ENCODE results near the gene PLXDC2.

PLXDC2 gene

DNA sequence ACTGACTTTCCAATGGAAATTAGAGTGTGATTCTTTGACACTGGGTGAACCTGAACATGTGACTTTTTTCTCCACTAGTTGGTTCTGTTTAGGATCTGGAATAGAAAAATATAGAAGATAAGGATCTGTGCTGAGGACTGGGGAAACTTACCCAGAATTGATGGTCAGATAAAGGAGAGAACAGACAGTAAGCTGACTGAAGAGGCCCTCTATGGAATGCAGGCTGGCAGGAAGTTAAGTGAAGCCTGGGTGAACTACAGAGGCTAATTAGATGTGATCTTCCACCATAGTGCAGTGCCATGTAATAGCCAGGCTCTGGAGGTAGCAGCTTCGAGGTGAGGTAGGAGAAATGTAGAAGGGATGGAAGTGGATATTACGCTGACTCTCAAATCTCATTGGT, 455.3 kb downstream of the PLXDC2 start:
- DNase-seq (ENCODE audit: low read depth, low spot score) = no peak

DNA sequence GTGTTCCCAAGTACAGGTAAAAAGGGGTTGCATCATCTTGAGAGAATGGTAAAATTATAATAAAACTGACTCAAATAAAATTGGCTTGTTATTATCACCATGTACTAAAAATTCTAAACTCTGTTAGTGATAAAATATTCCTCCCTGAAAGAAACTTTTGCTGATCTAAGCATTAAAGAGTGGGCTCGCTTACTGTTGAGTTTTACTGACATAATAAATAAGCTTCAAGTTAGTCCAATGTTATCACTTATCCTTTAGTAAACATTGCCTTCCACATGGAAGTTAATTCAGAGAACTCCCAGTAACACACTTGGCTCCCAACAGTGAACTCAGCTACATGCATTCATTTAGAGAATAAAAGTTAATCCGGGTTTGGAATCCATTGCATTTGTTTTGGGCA, 456.4 kb downstream of the PLXDC2 start:
- no peak for DNase-seq (ENCODE audit: low read depth, low spot score)

DNA sequence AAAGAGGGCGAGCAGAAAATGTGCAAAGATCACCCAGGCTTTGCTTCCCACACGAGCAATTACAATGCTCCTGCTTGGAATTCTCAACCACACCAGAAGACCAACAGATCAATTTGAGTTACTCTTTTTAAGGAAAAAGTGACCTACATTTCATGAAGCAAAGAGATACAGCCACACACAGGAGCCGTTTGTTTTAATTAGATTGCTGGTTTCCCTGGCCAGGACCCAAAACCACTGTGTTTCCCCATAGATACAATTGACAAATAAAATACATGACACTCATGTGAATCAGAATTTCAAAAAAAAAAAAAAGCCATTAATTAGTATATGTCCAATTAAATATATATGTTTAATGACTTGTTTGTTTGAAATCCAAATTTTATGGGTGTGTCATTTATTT, 458.3 kb downstream of the PLXDC2 start:
- no peak for DNase-seq (ENCODE audit: low read depth, low spot score)

- no peak for DNase-seq (ENCODE audit: low read depth, low spot score)
Measured at GRCh38 chr10:20276127-20276979, 460.1 kb downstream of the PLXDC2 start.

DNA sequence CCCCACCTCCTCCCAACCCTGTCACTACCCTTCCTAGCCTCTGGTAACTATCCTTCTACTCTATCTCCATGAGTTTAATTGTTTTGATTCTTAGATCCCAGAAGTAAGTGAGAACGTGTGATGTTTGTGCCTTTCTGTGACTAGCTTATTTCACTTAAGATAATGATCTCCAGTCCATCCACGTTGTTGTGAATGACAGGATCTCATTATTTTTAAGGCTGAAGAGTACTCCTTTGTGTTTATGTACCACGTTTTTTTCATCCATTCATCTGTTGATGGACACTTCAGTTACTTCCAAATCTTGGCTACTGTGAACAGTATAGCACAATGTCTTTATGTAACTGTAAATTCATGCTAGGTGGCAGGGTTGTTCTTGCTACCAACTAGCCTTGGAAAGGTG, 461.6 kb downstream of the PLXDC2 start:
- DNase-seq (ENCODE audit: low read depth, low spot score) = no peak

DNA sequence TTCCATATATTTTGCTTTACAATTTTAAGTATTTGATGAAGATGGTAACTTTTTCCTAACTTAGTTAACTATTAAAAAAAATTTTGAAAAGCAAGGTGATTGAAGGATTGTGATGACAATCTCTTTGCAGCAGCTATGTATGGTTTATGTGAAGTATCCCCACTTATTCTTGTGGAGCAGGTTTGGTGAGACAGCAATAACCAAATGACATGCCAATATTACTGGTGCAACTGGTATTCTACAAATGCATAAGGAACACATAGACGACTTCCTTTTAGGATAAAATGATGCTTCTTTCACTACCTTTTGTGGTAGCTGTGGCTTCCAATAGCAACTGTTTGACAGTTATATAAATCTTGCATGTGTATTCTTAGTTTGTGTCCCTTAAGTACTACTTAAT, 465.3 kb downstream of the PLXDC2 start:
- no peak for DNase-seq (ENCODE audit: low read depth, low spot score)

- no peak for DNase-seq (ENCODE audit: low read depth, low spot score)
Measured at GRCh38 chr10:20287586-20287985, 471.4 kb downstream of the PLXDC2 start.

- DNase-seq (ENCODE audit: low read depth, low spot score) = no peak
Measured at GRCh38 chr10:20288060-20288459, 471.8 kb downstream of the PLXDC2 start.

GRCh38 chr10:20289070-20289828, 473.0 kb downstream of the PLXDC2 start:
- no peak for DNase-seq (ENCODE audit: low read depth, low spot score)

DNA sequence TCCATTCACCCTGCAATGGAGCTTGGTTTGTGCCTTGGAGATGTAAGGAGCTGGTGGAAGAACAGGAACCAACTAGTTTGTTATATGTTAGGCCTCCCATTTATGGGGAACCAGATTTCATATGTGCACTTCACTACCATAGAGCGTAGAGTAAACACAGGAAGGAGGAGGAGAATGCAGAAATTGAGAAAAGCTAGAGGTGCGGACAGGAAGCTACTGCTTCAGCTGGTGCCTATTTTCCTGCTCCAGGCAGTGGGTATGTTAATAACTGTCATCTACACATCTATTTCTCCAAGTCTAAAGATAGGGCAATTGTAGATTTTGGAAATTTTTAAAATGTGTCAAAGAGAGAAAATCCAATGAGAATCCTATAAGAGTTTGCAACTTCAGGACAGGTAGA, 482.2 kb downstream of the PLXDC2 start:
- no peak for DNase-seq (ENCODE audit: low read depth, low spot score)

DNA sequence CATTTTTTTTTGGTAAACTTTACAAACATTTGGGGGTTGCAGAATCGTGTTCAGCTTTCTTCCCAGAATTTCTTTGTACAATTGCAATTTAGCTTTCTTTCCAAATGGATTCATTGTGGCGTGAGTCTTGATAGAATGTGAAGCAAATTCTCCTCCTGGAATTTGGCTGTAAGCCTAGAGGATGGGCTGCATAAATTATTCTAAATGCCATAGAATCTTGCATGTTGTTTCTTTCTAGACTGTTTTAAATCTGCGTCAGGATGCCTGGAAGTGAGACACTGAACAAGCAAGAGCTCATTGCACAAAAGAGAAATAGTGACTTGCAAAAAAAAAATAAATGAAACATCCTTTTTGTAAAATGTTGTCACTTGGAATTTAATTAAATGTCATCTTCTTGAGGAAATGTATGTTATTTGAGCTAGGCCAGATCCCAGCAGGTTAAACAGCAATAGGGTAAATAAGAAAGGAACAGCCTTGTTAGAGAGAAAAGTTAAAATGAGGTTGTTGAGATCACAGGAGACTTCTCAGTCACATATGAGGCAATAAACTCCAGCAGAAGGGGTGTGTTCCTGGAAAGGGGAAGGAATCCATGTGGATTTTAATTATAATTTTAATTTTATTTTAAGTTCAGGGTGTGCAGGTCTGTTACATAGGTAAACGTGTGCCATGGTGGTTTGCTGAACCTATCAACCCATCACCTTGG, 483.0 kb downstream of the PLXDC2 start:
- DNase-seq (ENCODE audit: low read depth, low spot score) = no peak

GRCh38 chr10:20300735-20301134, 484.5 kb downstream of the PLXDC2 start:
- DNase-seq (ENCODE audit: low read depth, low spot score) = no peak

GRCh38 chr10:20302033-20302432, 485.8 kb downstream of the PLXDC2 start:
- DNase-seq (ENCODE audit: low read depth, low spot score) = no peak

DNA sequence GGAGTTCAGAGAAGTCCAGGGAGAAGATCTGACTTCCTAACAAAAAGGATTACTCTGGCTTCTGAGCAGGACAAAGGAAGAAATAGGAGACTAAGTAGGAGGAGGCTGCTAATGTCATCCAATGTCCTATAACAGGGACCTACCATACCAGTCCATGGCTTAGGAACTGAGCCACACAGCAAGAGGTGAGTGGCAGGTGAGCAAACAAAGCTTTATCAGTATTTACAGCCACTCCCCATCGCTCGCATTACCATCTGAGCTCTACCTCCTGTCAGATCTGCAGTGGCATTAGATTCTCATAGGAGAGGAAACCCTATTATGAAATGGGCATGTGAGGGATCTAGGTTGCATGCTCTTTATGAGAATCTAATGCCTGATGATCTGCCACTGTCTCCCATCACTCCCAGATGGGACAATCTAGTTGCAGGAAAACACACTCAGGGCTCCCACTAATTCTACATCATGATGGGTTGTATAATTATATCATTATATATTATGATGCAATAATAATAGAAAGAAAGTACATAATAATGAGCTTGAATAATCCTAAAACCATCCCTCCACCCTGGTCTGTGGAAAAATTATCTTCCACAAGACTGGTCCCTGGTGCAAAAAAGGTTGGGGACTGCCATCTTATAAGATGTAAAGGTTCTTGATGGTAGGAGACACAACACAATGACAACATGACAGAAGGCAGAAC, 487.4 kb downstream of the PLXDC2 start:
- no peak for DNase-seq (ENCODE audit: low read depth, low spot score)

DNA sequence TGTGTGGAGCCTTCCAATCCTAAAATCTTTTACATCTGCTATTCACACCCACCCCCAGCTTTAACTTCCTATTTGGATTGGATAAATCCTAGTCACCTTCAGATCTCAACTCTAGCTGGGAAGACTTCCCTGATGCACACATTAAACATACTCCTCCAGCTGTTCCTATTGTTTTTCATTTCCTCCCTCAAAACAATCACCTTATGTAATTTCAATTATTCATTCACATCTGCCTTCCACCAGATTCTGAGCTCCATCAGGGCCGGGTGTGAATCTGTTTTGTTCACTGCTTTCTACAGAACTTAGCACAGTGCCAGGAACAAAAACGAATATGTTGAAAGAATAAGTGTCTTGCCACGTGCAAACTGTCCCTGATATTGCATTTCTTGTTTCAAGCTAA, 497.4 kb downstream of the PLXDC2 start:
- DNase-seq (ENCODE audit: low read depth, low spot score) = no peak

- no peak for DNase-seq (ENCODE audit: low read depth, low spot score)
Measured at GRCh38 chr10:20314431-20314830, 498.2 kb downstream of the PLXDC2 start.

- no peak for DNase-seq (ENCODE audit: low read depth, low spot score)
Measured at GRCh38 chr10:20327954-20328353, 511.7 kb downstream of the PLXDC2 start.

- DNase-seq (ENCODE audit: low read depth, low spot score) = no peak
Measured at GRCh38 chr10:20330246-20330645, 514.0 kb downstream of the PLXDC2 start.

DNA sequence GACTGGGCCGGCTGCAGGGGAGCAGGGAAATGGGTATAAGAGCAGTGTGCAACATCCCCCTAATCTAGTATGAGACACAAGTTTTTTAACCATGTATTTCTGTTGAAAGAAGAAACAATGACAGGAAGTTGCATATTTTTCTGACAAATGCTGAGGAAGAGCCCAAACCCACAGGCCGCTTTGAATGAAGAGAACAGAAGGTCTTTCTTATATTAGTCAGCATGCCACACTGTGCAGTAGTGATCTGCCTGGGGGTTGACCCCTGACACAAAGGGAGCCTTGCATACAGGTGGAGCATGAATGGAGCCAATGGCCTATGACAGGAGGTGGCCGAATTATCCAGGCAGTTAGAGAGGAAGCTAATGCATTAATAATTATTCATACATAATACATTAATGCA, 518.3 kb downstream of the PLXDC2 start:
- no peak for DNase-seq (ENCODE audit: low read depth, low spot score)
